Activated T-cell treated with anti-CD3 and anti-CD28 coated beads, Interleukin-2, amount 50 U/mL, for 48 hours (primary cell): ENCODE measurements around the gene CTIF.
"Not testable (repeated sequence)": the region's sequence is repeated elsewhere in the genome, so short reads cannot be mapped to it uniquely, and the experiment has no call there.

ENCODE experiments used
- DNase-seq, 2 experiments: peaks; one replicate each; pipeline ENCODE4 v3.0.0-alpha.2; 2020

The CTIF gene

DNA sequence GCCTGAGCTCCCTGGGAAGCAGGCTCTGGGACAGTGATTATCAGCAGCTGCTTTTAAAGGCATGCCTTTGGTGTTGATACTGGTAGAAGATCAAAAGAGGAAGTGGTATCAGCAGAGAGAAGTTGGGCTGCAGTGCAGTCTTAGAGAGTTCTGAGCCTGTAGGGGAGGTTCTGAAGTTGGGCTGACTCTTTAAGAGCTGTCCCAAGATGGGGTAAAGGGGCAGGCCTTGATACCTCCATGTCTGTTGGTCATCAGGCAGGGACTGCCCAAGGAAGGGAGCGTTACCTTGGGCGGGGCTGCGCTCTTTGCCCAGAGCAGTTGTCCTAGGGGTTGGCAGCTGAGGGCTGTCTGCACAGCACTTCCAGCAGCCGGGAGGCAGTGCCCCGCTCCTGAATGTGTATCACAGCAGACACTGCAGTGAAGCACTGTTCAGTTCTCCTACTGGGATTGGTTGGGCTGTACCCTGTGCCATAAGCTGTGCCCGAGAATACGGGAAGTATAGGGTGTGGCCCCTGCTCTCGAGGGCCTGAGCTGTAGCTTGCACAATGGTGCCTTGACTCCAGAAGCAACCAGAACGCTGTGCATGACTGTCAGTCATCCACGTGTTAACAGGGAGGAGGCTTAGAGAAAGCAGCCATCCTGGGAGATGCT is 177.0 kb downstream of the CTIF start:
- DNase-seq, result no peak

DNA sequence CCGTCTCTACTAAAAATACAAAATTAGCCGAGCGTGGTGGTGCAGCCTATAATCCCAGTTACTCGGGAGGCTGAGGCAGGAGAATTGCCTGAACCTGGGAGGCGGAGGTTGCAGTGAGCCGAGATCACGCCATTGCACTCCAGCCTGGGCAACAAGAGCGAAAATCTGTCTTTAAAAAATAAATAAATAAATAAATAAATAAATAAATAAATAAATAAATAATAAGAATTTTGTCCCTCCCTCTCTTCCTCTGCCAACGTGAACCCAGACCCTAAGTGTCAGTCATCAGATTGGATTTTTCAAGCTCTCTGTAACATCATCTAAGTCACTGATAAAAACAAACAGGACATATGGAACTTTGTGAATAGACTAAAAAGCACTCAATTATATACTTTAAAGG is 178.4 kb downstream of the CTIF start:
- not testable (repeated sequence) for DNase-seq

DNA sequence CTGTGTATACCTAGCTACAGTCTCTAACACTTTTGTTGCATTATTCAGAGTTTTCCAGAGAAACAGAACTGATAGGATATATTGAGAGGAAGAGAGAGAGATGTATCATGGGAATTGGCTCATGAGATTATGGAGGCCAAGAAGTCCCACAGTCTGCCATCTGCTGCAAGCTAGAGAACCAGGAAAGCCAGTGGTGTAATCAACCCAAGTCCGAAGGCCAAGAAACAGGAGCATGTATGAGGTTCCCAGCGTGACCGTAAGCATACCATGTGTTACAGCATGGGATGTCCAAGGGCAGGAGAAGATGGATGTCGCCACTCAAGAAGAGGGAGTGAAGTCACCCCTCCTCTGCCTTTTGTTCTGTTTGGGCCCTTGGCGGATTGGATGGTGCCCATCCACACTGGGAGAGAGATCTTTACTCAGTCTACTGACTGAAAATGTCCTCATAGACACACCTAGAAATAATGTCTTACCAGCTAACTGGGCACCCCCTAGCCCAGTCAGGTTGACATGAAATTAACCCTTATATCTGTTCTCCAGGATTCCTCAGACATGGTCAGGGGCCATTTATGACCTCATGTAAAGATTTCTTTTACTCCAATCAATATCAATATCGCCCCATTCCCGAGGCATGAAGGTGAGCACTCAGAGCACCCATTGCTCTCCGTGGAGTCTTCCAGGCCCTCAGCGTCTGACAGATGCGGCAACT is 179.6 kb downstream of the CTIF start:
- no peak for DNase-seq

DNA sequence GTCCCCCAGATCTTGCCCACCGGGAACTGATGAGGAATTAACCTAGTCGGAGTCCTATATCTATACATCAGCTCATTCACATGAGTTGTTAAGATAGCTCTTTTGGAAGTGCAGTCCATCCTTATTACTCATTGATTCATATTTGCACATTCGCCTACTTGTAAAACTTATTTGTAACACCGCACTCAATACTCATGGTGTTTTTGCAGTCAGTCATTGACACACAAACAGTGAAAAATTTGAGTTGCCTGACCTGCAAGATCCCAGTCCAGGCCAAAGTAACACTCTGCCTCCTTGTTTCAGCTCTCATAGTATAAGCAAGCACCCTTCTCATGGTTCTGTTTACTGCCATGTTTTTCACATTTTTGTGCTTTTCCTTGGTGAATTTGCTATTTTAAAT is 180.6 kb downstream of the CTIF start:
- no peak for DNase-seq

DNA sequence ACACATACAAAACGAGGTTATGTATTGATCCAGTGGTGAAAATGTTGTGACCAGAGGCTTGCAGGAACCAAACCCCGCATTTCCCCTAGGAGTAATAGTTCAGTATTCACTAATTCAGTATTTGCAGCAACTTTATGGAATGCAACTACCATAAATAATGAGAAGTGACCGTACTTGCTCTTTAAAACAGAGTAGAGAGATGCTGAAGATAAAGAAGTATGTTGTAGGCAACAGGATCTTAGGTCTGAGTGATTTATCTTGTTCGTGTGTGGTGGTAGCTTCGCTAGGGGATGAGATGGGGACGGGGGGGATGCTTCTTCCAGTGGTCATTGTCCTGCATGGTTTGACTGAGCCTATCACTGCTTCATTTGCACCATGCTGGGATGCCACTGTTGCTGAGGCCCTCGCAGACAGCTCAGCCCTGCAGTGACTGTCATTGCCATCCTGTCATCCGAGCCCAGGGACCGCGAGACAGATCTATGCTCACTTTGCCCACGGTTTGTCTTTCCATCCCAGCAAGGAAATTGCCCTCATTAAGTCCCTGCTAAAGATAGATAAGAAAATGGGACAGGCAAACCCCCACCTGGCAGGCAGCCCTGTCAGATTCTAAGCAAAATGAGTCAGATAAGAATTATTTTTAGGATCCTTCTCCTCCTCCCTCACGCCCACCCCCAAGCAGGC is 181.3 kb downstream of the CTIF start:
- DNase-seq, result no peak

DNA sequence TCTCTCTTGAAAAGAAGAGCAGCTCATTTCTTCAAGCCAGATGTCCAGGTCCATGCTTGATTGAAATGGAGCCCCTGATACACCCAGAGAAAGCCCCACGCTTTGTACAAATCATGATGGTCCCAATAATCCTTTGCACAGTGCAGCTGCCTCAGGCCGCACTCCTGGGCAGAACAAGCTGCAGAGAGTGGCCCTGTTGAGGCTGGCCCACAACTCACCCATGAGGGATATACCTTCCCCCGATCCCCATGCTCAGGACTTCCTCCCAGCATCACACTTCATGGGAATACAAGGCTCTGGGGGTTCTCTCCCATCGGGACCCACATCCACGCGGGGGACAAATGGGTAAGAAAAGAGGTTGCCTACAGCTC is 181.8 kb downstream of the CTIF start:
- DNase-seq, result no peak

DNA sequence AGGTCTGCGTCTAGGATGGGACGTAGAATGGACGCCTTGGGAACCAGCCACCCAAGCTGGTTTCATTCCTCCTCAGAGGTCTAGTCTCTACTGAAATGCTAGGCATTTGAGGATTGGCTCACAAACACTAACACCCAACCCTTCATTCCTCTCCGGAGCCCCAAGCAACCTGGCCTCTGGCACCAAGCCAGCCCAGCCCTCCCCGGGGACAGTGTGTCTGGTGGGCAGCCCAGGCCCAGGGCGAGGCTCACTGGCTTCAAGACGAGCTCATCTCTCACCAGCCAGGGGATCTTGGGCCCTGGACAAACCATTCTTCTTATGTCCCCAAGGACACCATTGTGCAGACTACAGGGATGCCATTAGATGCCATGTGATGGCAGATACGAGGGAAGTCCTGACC is 182.5 kb downstream of the CTIF start:
- DNase-seq, result no peak

DNA sequence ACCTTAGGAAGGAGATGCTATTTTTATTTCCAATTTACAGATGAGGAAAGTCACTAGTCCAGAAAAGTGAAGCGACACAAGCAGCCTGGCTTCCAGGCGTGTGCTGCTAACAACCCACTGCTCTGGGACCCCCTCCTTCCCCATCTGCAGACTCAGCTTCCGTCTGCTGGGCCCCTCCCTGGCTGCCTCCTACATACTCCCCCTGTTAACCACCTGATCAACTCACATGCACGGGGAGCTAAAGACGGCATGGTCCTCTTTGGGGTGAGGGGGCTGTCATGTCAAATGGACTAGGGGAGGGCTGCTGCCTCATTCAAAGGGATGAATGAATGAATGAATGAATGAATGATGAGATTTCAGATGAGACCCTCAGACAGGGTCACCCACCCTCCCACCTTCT is 184.2 kb downstream of the CTIF start:
- no peak for DNase-seq

DNA sequence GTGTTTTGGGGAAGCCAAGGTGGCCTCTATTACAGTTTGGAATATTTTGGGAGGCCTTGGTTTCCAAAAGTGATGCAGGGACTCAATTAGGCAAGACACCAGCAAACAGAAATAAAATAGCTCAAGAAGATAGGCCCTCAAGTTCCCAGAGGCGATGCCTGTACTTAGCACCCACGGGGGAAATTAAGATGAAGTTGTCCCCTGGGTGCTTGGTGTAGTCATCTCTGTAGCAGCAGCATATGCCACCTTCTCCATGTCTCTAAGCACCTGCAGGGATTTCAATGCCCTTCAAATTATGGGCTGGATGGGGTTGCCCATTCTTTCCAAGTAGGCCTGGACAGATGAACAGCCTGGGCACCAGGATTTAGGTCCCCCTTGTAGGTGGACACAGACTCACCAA is 185.0 kb downstream of the CTIF start:
- DNase-seq, result no peak

DNA sequence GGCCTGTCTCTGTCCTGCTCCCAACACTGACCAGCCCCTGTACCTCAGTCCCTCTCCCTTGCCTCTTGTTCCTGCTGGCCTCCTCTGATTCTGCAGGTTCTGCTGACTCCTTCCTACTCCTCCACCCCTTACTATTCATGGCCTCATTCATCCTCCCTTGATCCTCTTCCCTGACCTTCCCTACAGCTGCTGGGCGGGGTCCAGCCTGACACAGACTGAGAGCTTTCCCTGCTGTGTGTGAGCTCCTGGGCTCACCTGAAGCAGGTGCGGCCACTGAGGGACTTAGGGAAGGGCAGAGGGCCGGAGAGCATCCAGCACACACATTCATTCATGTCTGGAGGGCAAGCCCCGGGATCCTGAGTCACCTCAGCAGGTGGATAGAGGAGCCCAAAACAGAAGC is 185.6 kb downstream of the CTIF start:
- no peak for DNase-seq

DNA sequence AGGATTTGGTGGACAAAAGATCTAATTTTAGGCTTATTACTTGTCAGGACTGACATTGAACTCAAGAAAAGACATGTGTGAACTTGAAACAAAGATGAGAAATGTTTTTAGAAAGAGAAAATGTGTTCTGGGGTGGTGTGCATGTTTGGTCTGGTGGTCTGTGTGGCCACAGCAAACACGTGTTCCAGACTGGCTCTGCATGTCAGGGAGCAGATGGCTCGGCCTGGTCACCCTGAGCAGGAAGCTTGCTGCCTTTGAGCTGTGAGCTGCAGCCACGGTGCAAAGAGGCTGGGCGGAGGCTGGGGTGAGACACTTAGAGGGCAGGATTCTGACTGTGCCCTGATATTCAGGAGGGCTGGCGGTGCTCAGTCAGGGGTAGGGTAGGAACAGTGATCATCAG is 186.1 kb downstream of the CTIF start:
- no peak for DNase-seq

DNA sequence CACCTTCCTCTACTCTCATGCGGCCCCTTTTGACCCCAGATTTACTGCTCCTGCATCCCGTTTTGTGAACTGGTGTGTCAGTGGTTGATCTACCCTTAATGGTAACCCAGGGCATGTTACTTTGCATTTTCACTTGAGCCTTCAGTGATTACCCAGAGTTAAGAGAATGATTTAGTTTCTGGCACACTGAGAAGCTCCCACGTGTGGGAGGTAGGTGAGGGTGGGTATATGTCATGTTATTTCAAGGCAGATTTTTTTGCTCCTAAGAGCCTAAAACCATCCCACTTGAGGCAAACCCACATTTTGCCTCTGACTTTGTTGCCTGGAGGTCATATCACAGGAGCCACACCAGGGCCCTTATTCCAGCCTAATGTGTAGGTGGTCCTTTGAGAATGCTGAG is 186.7 kb downstream of the CTIF start:
- no peak for DNase-seq

DNA sequence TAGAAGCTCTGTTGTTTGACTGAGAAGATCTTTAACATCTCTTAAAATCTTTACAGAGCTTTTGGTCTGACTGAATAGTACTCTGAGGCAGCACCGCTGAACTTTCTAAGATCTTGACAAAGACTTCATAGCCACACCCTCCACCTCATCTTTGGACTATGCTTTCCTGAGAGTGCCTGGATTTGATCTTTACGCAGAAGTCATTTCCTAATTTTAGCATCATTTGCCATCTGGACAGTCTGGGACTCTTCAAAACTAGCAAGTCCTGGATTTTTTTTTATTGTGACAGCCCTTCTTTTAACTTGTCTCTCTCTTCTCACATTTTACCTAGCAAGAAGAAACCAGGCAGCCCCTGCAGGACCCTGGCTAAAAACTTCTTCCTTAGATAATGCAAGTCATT is 188.8 kb downstream of the CTIF start:
- DNase-seq, result no peak

DNA sequence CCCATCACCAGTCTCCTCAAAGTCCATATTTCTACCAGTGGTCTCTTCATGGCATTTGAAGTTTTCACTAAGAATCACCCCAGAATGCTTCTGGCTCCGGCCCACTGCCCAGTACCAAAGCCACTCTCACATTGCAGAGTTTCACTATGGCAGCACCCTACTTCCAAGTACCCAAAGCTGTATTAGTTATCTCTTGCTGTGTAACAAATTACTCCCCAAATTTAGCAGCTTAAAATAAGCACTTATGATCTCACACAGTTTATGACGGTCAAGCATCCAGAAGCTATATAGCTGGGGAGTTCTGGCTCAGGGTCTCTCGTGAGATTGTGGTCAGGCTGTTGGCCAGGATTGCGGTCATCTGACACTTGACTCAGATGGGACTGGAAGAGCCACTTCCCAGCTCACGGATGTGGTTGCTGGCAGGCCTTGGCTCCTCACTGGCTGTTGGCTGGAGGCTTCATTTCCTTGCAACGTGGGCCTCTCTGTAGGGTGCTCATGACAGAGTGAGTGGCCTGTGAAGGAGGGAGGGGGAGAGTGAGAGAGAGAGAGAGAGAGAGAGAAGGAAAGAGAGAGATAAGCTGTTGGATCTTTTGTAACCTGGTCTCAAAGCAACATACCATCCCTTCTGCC is 189.5 kb downstream of the CTIF start:
- no peak for DNase-seq

DNA sequence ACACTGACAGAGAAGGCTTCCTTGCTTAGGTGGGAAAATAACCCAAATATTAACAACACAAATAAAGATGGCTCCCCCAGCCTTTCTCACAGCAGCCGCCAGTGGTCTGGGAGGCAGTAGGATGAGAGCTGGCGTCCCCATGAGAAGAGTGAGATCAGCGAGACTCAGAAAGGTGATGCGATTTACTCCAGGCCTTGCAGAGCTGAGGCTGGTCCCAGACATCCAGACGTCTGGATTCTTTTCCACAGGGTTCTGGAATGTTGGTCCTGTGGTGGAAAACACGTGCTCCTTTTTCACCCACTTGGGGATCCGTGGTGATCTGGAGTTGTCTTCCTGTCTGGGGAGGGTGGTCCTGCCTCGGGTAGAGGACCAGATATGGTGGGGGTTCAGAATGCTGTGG is 190.6 kb downstream of the CTIF start:
- DNase-seq, result no peak

DNA sequence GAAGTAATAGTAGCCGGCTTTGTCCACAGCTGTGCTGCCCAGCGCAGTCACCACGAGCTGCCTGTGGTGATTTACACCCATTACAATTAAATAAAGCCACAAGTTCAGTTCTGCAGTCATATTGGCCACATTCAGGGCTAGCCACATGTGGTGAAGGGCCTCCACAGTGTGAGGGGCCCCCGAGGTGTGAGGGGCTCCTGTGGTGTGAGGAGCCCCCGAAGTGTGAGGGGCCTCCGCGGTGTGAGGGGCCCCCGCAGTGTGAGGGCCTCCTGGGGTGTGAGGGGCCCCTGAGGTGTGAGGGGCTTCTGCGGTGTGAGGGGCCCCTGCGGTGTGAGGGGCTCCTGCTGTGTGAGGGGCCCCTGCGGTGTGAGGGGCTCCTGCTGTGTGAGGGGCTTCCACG is 191.2 kb downstream of the CTIF start:
- no peak for DNase-seq

DNA sequence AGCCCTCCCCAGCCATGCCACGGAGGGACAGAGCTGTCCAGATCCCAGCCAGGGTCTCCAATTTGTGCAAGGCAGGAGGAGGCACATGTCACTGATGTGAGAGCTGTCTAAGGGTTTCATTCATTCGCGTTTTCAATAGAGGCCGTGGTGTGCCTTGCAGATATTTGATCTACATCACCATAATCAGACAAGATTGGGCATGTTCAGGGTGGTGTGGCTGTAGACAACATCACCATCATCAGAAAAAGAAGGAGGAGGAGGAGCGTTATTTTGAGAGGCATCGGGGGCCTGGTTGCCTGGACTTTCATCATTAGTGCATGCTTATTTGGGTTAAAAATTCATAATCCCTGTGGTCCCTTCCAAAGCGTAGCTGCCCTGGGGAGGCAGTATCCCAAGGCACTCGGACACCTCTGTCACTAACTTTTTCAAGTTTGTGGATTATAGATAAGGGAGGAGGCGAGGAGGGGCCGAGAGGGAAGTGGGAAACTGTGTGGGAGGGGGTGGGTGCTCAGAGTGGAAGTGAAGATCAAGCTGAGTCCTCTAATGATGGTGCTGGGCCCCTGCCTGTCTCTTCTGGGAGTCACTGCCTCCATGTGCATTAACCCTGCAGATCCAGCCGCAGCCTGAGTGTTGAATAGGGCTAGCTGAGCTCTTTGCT is 194.1 kb downstream of the CTIF start:
- DNase-seq, result no peak

DNA sequence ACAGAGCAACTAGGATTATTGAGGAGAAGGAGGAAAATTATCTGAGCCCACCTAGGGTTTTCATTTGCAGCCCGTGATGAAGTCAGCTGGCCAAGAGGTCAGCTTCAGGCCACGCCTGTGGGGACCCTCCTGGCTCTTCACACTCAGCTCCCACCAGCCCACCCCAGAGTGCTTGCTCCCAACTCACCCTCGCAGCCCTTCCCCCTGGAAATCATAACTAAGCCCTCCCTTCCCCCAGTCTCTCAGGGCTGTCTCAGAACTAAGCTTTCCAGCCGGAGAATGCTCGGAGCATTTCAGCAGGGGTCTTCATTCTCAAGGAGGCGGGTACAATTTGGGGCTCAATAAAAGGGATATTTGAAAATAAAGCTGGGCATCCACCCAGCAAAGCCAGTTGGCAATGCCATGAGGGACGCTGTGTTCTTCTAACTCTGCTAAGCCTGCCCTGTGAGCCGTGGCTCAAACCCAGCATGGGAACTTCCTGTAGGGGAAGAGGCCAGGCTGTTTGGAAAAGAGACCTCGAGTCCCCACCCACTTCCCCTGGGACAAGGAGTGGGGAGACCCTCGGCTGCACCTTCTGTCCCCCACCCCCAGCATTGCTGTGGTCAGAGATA is 194.9 kb downstream of the CTIF start:
- DNase-seq, result no peak

DNA sequence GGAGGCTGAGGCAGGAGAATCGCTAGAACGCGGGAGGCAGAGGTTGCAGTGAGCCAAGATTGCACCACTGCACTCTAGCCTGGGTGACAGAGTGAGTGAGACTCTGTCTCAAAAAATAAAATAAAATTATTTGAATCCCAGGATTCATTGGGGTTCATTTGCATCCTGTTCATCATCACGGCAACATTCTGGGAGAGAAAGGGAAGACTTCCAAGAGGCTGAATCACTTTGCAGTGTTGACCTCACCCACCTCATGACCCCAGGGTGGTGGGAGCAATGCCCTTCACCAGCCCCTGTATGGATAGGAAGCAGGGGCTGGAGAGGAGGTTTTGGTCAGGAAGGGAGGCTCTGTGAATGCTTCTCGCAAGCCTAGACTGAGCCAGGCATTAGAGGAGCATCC is 195.6 kb downstream of the CTIF start:
- DNase-seq, result no peak

DNA sequence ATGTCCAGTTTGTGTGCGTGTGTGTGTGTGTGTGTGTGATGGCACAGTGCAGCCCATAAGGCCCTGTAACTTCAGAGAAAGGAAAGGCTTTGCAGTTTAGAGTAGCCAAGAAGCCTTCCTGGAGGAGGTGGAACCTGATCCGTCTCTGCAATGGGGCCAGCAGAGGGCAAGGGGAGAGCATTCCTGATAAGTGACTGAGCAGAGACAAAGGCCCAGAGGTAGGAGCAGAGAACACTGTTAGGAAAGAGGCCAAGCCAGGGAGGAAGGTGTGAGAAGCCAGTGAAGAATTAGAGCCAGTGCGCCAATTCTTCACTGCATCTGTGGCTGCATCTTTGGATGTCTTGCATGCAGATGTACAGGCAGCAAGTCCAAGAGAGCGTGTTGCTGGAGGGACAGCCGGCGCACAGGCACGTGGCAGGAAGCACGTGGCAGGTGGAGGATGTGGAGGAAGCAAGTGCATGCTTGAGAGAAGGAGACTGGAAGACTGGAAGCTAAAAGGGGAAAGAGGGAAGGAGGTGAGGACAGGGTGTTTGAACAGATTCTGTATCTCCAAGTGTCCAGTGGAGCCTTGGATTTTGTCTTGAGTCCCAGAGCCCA is 196.3 kb downstream of the CTIF start:
- no peak for DNase-seq

DNA sequence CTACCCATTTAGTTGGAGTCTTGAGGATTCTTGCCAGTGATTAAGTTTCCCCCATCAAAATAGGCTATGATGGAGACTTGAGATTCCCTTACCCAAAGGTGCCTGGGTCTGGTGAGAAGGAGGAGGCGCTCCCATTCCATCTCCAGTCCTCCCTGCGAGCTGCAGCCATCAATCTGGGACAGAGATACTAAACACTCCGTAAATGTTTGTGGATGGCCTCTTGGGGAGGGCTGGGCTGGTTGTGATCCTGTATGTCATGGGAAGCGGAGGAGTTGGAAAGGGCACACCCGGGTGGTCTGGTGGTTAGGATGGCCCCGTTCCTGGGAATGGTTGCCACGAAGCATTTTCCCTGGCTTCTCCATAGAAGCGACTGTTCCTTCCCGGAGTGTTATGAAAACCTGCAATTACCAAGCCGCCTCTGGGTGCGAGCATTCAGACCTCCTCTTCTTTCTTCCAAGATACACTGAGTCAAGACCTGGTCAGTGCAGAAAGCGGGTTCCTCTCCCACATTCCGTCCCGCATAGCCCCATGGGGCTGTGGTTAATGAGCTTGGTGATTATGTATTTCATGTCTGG is 196.9 kb downstream of the CTIF start:
- no peak for DNase-seq
